Measurements from ENCODE around the gene HOXC13. TPM values are rescaled to one million over a fixed set of nuclear protein-coding genes. Genes with fewer than 3 reads are reported as not detected.

HOXC13 gene
- polyA plus RNA-seq, 1 donor (not counting 4 experiments of a cell fraction or from before 2014, with no cell fraction given), result 4.8 TPM

- dilution Hi-C loops (cut with MboI; ENCODE audit: extremely low pct_ligation_motif_present, low sequenced_read_pairs), result no loop called here
- H2AFZ ChIP-seq (ENCODE audit: control insufficient read depth, low read length), result no peak overlapping the region
- FAIRE-seq, result no peak
- no peak overlapping the region for H3K27ac ChIP-seq (ENCODE audit: control insufficient read depth, insufficient read depth, low read length)
- peaks cover 23% of the 10 kb centered on the region for H3K79me2 ChIP-seq (ENCODE audit: control insufficient read depth, insufficient read depth, low read length)
- H3K36me3 ChIP-seq (ENCODE audit: control insufficient read depth in 2 of 2, extremely low read depth in 1 of 2, insufficient read depth in 2 of 2, low read length in 2 of 2), result no peaks in the 10 kb centered on the region
- H3K4me1 ChIP-seq (ENCODE audit: control insufficient read depth, extremely low read depth, insufficient read depth, low read length), result peaks cover 28% of the 10 kb centered on the region
- DNase-seq (ENCODE audit: low read depth, low spot score), result no peak
- no peak overlapping the region for H3K4me3 ChIP-seq (ENCODE audit: control insufficient read depth in 2 of 3, extremely low read depth in 1 of 3, insufficient read depth in 2 of 3, low read depth in 1 of 3, low read length in 3 of 3)
- no peaks in the 10 kb centered on the region for H3K27me3 ChIP-seq (ENCODE audit: control insufficient read depth, extremely low read depth, insufficient read depth, low read length)
- H3K4me2 ChIP-seq (ENCODE audit: control insufficient read depth, extremely low read depth, insufficient read depth, low read depth, low read length), result peak overlapping the region; percentile 54
- no peak for TF ChIP-seq CTCF (optimal IDR thresholded peaks at IDR 0.05 in 1 of 3, IDR thresholded peaks at IDR 0.05 in 1 of 3, conservative IDR thresholded peaks at IDR 0.05 in 1 of 3; ENCODE audit: extremely low read depth in 1 of 3, insufficient read depth in 2 of 3, low read length in 3 of 3)
- no peak for TF ChIP-seq EZH2 (IDR thresholded peaks at IDR 0.05; ENCODE audit: low read length)
- H3K9ac ChIP-seq (ENCODE audit: control insufficient read depth, extremely low read depth, insufficient read depth, low read length), result no peak overlapping the region
- H4K20me1 ChIP-seq (ENCODE audit: control insufficient read depth, extremely low read depth, insufficient read depth, low read length), result no peaks in the 10 kb centered on the region
- no peaks in the 10 kb centered on the region for H3K9me1 ChIP-seq (ENCODE audit: control insufficient read depth, extremely low read depth, insufficient read depth, low read length)
- H3K9me3 ChIP-seq (ENCODE audit: control insufficient read depth, low read depth, low read length), result no peaks in the 10 kb centered on the region
Measured at GRCh38 chr12:53978477-53979356, 40.1 kb downstream of the HOXC13 start.

- Histone ChIP-seq H3K27ac (ENCODE audit: control insufficient read depth, insufficient read depth, low read length) (peak overlapping the region; percentile 74), H3K79me2 (ENCODE audit: control insufficient read depth, insufficient read depth, low read length) (peaks cover 22% of the 10 kb centered on the region), H2AFZ (ENCODE audit: control insufficient read depth, low read length) (no peak overlapping the region), H3K27me3 (ENCODE audit: control insufficient read depth, extremely low read depth, insufficient read depth, low read length) (no peaks in the 10 kb centered on the region), H3K9me3 (ENCODE audit: control insufficient read depth, low read depth, low read length) (no peaks in the 10 kb centered on the region), H3K4me1 (ENCODE audit: control insufficient read depth, extremely low read depth, insufficient read depth, low read length) (peaks cover 28% of the 10 kb centered on the region), H4K20me1 (ENCODE audit: control insufficient read depth, extremely low read depth, insufficient read depth, low read length) (no peaks in the 10 kb centered on the region), H3K36me3 (ENCODE audit: control insufficient read depth in 2 of 2, extremely low read depth in 1 of 2, insufficient read depth in 2 of 2, low read length in 2 of 2) (no peaks in the 10 kb centered on the region), H3K9me1 (ENCODE audit: control insufficient read depth, extremely low read depth, insufficient read depth, low read length) (no peaks in the 10 kb centered on the region), H3K9ac (ENCODE audit: control insufficient read depth, extremely low read depth, insufficient read depth, low read length) (peak overlapping the region; percentile 77), H3K4me2 (ENCODE audit: control insufficient read depth, extremely low read depth, insufficient read depth, low read depth, low read length) (peak overlapping the region; percentile 87), H3K4me3 (ENCODE audit: control insufficient read depth in 2 of 3, extremely low read depth in 1 of 3, insufficient read depth in 2 of 3, low read depth in 1 of 3, low read length in 3 of 3) (peak overlapping the region in 1 of 3 experiments; percentile 9)
- FAIRE-seq, result no peak
- dilution Hi-C loops (cut with MboI; ENCODE audit: extremely low pct_ligation_motif_present, low sequenced_read_pairs), result no loop called here
- no peak for DNase-seq (ENCODE audit: low read depth, low spot score)
- no peak for TF ChIP-seq EZH2 (IDR thresholded peaks at IDR 0.05; ENCODE audit: low read length)
- no peak for TF ChIP-seq CTCF (optimal IDR thresholded peaks at IDR 0.05 in 1 of 3, IDR thresholded peaks at IDR 0.05 in 1 of 3, conservative IDR thresholded peaks at IDR 0.05 in 1 of 3; ENCODE audit: extremely low read depth in 1 of 3, insufficient read depth in 2 of 3, low read length in 3 of 3)
Measured at GRCh38 chr12:53980104-53980801, 41.6 kb downstream of the HOXC13 start.

All from keratinocyte (primary cell).